Vagina (tissue), 2 donors: Measurements from ENCODE around the gene EDC3.

Experiments
- CTCF ChIP-seq, 3 experiments: fragments of 450-650 bp in 2 of 3; fragments of 200-600 bp in 1 of 3; sonication (generic) in 1 of 3; IDR thresholded peaks; one replicate each; pipeline ENCODE4 v1.5.1; 2017 to 2019; ENCODE audit warnings: antibody characterized with exemption in 3 of 3, mild to moderate bottlenecking in 2 of 3, moderate library complexity in 2 of 3
- POLR2A ChIP-seq, 2 donors: fragments of 450-650 bp; IDR thresholded peaks; one replicate each; pipeline ENCODE4 v1.6.1; 2017; ENCODE audit warnings: antibody characterized with exemption in 2 of 2, mild to moderate bottlenecking in 2 of 2, moderate library complexity in 2 of 2
- POLR2AphosphoS5 ChIP-seq, 2 donors: sonication (generic); formaldehyde crosslinking; IDR thresholded peaks; one replicate each; pipeline ENCODE4 v1.9.0; 2017; ENCODE audit warnings: antibody characterized with exemption in 2 of 2, mild to moderate bottlenecking in 2 of 2, low read depth in 1 of 2; ENCODE audit not compliant: insufficient read depth in 1 of 2

- TF ChIP-seq CTCF (IDR thresholded peaks at IDR 0.05): no peak
- TF ChIP-seq POLR2A (IDR thresholded peaks at IDR 0.05): no peak
- TF ChIP-seq POLR2AphosphoS5 (IDR thresholded peaks at IDR 0.05; ENCODE audit: insufficient read depth in 1 of 2, low read depth in 1 of 2): no peak
Measured at GRCh38 chr15:74605795-74606150, 90.1 kb downstream of the EDC3 start.
